CD1c-positive myeloid dendritic cell (primary cell): Measurements from ENCODE around the gene USP31.

Source experiments
- DNase-seq: peaks from one replicate; pipeline ENCODE4 v3.0.0-alpha.2; 2016; ENCODE audit errors: extremely low spot score

USP31 gene

GRCh38 chr16:23149267-23149992, at the start of gene USP31:
Gene USP31, minus strand, starts transcription at chr16:23149452. Its CDS starts 182 bp downstream, at chr16:23149270.
- peak; percentile 97 for DNase-seq

- no peak for DNase-seq
These were observed 47.3 kb upstream of the USP31 start for GRCh38 chr16:23196539-23196938.

- DNase-seq: no peak
These were observed 46.2 kb upstream of the USP31 start for GRCh38 chr16:23195366-23195978.

GRCh38 chr16:23194497-23195221, 45.4 kb upstream of the USP31 start:
- DNase-seq: no peak

GRCh38 chr16:23188911-23189310, 39.7 kb upstream of the USP31 start:
- no peak for DNase-seq

- no peak for DNase-seq
These were observed 38.1 kb upstream of the USP31 start for GRCh38 chr16:23187341-23187740.

- no peak for DNase-seq
These were observed 36.9 kb upstream of the USP31 start for GRCh38 chr16:23186171-23186570.

GRCh38 chr16:23185656-23186055, 36.4 kb upstream of the USP31 start:
- DNase-seq: no peak

- DNase-seq: no peak
These were observed 34.3 kb upstream of the USP31 start for GRCh38 chr16:23183543-23183862.

- DNase-seq: no peak
These were observed 33.7 kb upstream of the USP31 start, which contains the start of gene SCNN1G for GRCh38 chr16:23182679-23183542. Gene SCNN1G, plus strand, starts transcription at chr16:23182745. Its CDS starts 3,527 bp downstream, at chr16:23186272.

- DNase-seq: peak; percentile 68
These were observed 33.0 kb upstream of the USP31 start for GRCh38 chr16:23182206-23182678.

GRCh38 chr16:23181506-23181905, 32.3 kb upstream of the USP31 start:
- DNase-seq: no peak

- no peak for DNase-seq
These were observed 26.4 kb upstream of the USP31 start for GRCh38 chr16:23175651-23176050.

GRCh38 chr16:23174622-23175021, 25.4 kb upstream of the USP31 start:
- no peak for DNase-seq

- DNase-seq: no peak
These were observed 23.7 kb upstream of the USP31 start for GRCh38 chr16:23172994-23173393.

GRCh38 chr16:23172583-23172982, 23.3 kb upstream of the USP31 start:
- DNase-seq: peak; percentile 29

GRCh38 chr16:23164736-23165135, 15.5 kb upstream of the USP31 start:
- DNase-seq: no peak

GRCh38 chr16:23163921-23164320, 14.7 kb upstream of the USP31 start:
- peak; percentile 35 for DNase-seq

- DNase-seq: no peak
These were observed 11.3 kb upstream of the USP31 start for GRCh38 chr16:23160574-23160973.

- DNase-seq: no peak
These were observed 10.8 kb upstream of the USP31 start for GRCh38 chr16:23160082-23160481.

- no peak for DNase-seq
These were observed 8.9 kb upstream of the USP31 start for GRCh38 chr16:23158114-23158513.

GRCh38 chr16:23156946-23157460, 7.8 kb upstream of the USP31 start:
- DNase-seq: no peak
